Lung microvascular endothelial cell (primary cell): Measurements from ENCODE around the gene PLXND1. TPM values are rescaled to one million over a fixed set of nuclear protein-coding genes. Genes with fewer than 3 reads are reported as not detected.

Source experiments
- DNase-seq, 2 donors: peaks; one replicate each; pipeline versions ENCODE4 v3.0.0 to v3.0.0-alpha.2; 2010; ENCODE audit warnings: low read depth in 2 of 2
- total RNA-seq: library from RNA; depleted of rRNA; stranded (reverse); fragments of >200 nt; gene quantifications from 2 replicates; pipeline ENCODE4 v1.2.1, GENCODE V29; 2014

The PLXND1 gene
- total RNA-seq, 1 donor from 2014 or later: 131 TPM

DNA sequence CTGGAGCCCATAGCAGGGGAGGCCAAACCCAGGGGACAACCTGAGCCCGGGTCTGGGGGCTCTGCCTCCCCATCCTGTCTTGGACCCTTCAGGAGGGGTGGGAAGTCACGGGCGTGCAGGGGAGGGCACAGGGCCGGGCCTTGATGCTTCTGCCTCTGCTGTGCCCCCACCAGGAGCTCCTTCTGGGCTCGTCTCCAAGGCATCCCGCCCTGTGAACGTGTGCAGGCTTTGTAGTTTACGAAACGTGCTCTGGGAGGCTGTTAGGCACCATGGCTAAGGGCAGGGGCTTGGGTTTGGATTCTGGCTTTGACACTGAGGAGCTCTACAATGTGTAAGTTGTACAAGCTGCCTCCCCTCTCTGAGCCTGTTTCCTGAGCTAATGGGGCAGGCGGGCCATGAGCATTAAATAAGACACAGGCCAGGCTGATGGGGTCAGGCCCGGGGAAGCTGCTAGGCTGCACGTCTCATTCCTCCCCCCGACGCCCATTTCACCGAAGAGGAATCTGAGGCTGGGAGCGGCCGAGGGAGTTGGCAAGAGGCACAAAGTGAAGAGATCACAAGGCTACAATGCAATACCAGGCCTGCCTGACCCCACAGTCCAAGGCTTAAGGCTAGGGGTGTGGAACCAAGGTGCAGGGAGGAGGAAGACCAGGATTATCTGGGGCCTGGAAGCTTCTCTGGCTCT lies 19.6 kb downstream of the PLXND1 start:
- DNase-seq: peak in 1 of 2 donors; percentile 48

DNA sequence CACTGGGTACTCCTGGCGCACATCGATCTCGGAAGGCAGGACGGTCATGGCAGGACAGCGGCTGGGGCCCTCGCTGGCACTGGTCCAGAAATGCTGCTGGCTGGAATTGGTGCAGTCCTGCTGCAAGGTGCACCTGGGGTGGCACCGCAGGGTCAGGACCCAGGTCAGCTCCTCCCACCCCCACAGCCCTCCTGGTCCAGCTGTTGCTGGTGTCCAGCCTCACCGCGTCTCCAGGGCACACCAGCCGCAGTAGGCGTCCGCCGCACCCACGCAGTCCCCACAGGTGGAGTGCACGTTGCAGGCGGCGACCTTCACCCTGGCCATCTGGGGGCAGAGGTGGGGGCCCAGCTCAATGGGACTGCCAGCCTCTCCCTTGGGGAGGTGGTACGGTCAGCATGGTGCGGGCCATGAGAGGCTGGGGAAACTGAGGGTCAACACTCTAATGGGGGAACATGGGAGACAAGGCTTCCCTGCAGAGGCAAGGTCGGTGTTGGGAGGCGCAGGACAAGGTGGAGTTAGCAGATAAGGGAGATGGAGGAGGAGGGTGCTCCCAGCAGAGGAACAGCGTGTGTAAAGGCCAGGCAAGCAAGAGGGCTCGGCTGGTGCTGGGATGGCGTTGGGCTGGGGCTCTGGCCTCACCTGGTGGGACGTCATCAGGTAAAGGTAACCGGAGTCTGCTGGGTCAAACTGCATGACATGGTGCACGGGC lies 20.4 kb downstream of the PLXND1 start:
- no peak for DNase-seq

DNA sequence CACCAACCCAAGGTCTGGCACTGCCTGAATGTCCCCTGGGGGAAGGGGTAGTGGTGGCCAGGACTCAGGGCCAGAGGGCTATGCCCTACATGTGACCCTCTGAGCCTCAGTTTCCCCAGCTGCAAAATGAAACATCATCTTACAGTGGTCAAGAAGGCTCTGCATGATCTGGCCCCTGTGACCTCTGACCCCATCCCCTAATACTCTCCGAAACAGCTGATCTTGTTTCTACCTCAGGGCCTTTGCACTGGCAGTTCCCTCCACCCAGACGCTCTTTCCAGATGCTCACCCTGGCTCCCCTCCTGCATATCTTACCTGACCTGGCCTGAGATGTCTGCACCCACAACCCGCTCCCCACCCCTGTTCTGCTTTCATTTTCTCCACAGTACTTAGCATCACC lies 21.8 kb downstream of the PLXND1 start:
- DNase-seq: no peak

DNA sequence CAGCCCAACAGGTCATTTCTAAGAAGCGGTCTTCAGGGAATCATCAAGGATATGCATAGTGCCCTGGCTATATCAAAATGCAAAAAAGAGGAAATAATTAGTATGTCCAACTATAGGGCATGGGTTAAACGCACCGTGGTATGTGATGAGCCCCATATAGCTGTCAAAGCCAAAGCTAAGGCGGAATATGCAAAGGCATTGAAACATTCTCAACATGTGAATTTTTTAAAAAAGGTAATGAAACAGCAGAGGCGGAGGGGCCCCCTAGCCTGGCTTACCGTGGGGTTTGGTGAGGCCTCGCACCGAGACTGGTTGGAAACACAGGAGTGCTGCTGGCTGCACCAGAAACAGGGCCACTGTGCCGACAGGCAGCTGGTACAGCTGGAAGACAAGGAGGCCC lies 23.2 kb downstream of the PLXND1 start:
- no peak for DNase-seq

DNA sequence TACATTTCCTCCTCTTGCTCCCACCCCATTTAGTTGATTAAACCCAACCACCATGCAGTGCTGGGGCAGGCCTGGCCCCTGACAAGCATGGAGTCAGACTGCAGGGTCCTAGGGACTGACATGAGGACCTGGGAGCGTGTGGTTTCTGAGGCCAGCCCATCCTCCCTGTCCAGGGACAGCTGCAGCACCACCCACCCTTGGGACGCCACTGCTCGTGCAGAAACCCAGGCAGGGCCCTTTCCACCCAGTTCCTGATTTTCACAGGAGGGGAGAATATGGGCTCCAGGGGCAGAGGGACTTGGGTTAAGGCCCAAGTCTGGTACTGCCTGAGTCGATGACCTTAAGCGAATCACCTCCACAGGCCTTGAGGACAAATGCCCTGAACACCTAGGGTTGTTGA lies 23.7 kb downstream of the PLXND1 start:
- DNase-seq: no peak

DNA sequence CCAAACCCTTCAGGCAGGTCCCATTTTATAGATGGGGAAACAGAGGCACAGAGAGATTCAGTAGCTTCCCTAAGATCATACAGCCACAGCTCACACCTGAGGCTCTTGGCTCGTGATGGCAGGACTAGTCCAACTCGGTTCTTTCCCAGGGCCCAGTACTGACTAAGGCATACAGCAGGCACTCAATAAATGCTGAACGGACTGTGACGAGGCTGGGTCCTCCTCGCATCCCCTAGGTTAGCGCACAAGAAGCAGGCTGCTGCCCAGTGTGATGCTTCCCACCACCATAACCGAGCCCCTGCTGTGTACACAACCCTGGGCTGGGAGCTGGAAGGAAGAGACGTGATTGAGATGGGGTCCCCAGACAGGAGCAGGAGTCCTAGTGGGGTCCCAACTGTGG lies 24.9 kb downstream of the PLXND1 start:
- DNase-seq: no peak

DNA sequence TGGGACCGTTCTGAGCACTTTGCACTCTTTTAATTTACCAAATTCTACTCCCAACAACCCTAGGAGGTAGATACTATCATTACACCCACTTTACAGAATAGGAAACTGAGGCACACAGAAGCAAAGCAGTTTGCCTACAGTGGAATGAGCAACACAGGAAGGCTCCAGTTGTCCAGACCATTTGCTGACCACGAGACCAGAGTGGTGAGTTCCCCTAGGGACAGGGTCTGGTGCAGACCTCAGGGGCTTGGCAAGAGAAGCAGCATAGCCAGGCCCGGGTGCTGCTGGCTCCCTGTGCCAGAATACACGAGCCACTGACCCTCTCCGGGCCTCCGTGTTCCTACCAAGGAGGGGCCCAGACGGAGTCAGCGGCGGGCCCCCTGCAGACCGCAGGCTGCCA lies 26.5 kb downstream of the PLXND1 start:
- no peak for DNase-seq

DNA sequence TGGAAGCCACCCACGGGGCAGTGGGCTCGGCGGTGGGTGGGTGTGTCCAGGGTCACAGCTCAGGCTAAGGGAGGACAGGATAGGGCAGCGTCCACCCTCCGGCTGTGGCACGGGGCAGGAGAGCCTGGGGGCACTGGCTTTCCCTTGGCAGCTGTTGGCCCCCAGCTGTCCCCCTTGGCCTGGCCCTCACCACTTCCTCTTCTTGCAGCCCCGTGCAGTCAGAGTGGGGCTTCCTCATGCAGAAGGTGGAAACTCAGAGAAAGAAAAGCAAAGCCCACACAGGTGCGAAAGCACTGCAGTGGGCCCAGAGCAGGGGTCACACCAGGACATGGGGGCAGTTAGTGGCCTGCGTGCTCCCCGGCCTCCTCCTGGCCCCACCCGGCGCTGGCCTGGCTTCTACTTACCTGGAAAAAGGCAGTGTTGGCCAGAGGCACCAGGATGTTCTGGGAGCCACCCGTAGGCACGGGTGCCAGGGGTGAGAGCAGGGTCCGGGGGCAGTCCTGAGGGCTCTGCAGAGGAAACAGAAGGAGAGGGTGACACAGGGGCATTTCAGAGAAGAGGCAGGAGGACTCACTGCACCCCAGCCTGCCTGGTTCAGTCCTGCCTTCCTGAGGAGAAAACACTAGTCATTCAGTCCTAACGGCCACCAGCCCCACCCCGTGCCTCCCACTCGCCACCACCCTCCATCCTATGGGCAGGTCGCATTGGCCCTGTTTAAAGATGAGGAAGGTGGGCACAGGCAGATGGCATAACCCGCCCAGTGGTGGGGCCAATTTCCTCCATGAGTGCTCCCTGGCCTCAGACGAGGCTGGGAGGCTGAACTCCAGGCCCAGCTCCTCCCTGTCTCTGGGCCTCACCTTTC lies 28.3 kb downstream of the PLXND1 start:
- no peak for DNase-seq

DNA sequence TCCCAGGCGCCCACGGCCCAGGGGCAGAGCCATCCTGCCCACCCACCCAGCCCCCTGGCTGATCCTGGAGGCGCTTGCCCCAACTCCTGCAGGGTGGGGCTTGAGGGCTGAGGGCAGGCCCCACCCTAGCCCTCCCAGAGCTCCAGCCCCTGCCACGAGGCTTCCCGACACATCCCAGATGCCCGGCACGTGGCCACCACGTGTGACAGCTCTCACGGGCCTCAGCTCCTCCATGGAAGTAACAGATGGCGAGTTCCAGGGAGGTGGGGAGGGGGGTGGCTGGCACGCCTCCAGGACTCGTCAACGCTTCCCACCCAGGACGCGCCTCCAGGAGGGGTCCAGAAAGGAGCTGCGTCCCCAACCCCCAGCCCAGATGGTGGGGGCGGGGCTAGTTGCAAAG lies 29.1 kb downstream of the PLXND1 start:
- DNase-seq: no peak

DNA sequence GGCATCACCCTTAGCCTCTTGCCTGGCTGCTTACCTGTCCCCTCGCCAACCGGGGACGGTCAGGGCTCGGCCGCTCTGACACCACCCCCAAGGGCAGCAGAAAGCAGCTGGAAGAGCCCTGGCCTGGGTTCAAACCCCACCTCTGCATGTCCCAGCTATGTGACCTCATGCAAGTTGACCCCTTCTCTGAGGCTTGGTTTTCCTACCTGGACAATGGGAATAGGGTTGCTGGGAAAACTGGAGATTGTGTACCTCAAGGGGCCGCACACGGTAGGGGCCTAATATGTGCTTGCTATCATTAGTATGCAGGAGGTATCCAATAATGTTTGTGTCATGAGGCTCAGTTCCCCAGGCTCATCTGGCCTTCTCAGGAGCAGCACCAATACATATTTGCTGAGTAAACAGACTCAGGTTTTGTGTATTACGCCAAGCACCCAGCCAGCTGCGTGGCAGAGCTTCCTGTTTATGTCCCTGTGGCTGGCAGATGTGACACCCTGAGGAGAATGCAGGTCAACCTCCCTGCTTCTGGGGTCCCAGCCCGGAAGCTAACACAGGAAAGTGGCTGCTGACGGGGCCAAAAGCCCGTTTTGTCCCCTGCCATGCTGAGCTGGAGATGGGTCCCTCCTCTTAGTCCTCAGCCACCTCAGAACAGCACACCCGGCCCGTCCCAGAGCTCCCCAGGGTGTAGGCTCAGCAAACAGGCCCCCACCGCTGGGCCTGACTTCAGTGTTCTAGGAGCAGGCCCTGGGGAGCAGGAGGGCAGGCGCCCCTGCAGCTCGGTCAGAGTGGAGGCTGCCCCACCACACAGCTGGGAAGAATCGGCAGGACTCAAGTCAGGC lies 29.7 kb downstream of the PLXND1 start:
- DNase-seq: peak in 1 of 2 donors; percentile 53

DNA sequence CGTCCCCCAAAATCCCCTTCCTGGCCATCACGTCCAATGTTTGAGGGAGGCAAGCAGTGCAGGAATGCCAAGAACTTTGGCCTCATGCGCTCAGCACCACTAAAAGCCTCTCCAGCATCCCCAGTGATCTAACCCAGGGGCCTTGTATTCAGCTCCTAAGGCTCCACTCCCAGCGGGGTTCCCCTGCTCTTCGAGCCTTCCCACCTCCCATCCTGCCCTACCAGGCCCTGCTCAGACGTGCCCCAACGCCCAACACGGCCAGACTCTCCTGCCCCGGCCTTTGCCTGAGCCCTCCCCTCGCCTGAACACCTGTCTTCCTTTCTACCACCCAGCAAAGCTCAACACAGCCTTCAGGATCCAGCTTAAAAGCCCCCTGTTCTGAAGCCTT lies 30.5 kb downstream of the PLXND1 start:
- DNase-seq: no peak

DNA sequence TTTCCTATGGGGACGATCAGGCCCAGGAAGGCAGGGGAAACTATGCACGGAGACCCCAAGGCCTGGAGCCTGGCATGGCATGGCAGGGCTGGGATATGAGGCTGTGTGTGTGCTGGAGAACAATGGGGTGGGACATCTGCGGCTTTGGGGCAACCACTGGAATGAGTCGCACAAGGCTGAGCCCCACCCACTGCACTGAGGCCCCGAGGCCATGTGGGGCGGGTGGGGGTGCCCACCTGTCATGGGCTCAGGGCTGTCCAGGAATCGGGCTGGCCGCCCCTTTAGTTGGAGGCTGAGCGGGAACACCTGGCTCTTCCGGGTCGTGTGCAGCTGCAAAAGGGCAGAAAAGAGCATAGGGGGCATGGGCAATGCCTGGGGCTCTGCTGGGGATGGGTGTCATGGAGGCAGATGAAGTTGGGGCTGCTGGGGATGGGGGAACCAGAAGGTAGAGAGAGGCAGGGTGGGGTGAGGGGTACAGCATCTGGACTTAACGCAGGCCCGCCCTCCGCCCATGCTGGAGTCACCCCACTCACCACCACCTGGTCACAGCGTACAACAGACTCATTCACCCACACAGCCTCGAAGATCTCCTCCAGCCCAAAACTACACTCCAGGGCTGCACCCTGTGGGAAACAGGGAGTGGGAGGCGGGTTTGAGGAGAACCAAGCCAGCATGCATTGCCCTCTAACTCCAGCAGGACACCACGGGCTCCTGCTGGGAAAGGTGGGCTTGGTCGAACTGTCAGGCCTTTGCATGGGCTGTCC lies 31.1 kb downstream of the PLXND1 start:
- no peak for DNase-seq

DNA sequence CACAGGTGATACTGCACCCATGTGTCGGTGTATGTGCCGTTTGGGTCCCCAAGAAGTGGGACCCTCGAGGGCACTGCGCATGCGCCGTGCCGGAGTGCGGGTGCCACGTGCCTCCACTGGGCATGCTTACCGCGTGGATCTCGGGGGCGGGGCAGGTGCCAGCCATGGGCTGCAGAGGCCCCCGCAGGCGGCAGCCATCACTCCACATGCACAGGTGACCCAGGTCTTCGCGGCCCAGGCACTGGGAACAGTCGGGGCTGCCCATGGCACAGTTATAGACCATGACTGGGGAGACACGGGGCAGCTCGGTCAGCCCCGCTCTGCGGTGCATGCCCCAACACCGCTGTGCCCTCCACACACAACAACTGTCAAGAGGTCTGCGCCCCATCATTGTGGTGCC lies 32.3 kb downstream of the PLXND1 start:
- no peak for DNase-seq

DNA sequence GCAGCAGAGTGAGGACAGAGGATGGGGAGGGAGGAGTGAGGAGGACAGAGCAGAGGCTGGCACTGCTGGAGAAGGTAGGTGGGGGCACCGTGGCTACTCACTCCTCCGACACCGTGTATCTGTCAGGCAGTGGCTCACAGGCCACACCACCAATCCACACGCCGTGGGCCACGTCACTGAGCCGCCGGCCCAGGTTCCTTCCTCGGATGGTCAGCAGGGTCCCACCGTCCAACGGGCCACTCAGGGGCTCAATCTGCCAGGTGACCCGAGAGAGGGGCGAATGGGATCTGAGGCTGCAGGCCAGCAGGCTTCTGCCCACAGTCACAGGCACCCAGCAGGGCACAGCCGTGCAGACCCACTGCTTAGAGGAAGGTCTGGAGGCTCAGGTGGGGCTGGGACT lies 33.0 kb downstream of the PLXND1 start:
- DNase-seq: no peak

DNA sequence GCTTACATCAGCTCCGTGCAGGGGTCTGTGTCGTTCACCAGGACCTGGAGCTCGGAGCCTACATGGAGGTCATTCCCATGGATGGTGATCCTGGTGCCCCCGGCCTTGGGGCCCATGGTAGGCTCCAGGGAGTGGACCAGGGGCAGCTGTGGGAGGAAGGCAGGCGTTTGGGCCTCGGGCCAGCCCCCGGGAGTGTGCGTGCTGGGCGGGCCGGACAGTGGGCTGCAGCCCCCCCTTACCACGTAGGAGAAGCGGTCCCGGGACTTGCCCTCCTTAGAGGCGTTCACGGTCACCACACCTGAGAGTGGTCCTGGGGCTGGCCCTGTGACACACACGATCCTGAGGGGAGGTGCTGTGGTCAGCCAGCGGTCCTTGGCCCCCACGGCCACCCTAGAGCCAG lies 33.9 kb downstream of the PLXND1 start:
- no peak for DNase-seq

DNA sequence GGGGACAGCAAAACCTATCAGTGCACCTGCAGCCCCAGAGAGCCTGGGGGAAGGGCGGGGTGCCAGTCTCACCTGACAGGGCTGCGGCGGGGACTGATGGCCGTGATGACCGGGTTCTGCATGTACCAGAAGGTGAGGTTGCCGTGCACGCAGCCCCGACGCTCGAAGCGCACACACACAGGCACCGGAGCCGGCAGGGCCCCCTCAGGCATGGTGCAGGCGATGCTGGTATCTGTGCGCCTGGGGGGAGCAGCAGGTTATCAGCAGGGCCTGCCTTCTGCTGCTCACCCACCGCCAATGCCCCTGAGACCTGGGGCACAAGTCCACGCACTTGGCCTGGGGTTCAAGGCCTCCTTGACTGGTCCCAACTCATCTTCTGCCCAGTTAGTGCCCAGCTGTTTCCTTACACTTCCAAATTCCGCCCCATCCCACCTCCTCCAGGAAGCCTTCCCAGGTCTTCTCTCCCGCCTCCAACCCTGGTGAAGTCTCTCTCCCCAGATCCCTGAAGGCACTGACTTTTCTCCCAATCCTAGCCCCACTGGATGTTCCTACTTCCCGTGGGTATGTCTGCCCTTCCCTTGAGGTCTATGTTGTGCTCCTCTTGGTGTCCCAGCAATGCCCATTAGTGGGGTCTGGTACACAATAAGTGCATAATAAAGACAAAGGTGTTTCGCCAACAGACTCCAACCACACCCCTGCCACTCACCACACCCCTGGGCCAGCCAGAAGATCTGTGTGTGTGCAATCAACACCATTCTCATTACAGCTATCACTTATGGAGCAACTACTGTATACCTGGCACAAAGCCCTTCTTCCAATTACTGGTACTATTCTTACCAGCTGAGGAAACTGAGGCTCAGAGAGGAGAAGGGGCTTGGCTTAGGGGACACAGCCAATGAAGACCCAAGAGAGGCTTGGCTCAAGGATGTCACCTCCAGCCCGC lies 34.6 kb downstream of the PLXND1 start:
- no peak for DNase-seq

DNA sequence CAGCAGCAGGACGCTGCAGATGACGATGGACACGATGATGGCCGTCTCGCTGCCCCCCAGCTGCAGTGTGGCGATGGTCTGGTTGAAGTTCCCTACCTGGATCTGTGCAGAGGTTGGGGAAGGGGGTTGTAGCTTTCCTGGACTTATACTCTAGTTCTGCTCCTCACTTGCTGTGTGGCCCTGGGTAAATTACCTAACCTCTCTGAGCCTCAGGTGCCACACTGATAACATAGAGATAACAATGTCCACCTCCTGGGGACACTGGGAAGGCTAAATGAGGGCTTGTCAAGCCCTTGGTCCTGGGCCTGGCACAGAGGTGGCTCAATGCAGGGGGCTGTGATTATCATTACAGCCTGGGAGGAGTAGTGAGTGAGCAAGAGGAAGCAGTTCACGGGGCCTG lies 36.6 kb downstream of the PLXND1 start:
- no peak for DNase-seq

DNA sequence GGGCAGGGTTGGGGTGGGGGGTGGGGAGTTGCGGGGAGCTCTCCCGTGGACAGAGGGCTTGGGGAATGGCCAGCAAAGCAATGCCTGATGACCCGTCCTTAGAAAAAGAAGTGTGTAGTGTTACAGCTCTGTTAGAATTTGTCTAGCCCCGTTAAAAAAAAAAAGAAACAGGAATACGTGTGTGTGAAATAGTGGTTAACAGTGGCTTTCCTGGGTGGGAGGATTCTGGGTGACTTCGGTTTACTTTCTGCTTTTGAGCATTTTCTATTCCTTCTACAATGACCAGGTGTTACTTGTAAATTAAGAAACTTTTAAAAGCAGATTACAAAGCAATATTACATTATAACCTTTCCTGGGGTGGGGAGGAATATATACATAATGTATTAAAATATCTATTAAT lies 38.5 kb downstream of the PLXND1 start:
- DNase-seq: no peak

DNA sequence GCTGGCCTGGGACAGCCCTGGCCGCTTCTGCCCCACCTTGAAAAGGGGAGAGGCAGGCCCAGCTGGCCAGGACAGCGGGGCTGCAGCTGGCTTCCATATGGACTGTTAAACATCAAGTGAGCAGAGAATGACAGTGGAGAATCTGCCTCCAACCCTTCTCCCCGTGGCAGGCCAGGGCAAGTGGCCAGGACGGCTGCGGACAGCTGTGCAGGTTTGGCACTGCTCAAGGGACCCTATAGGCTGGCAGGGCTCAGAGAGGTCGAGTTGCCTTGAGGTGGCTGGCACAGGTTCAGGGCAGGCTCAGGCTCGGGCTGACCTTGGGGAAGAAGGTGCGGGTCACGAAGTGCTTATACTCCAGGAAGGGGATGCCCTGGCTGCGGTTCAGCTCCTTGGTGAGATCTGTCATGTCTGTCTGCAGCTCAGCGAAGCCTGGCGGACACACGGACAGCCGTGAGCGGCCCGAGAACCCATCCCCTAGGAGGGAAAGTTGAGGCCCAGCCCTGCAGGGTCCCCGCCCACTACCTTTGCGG lies 39.2 kb downstream of the PLXND1 start:
- DNase-seq: no peak
